DOHH2 (cell line): ENCODE data around the gene FARS2.

ENCODE experiments used
- EZH2phosphoT487 ChIP-seq: fragments of 200-600 bp; sonication (generic); IDR thresholded peaks from 2 replicates; pipeline ENCODE4 v1.6.1; 2017; ENCODE audit warnings: borderline replicate concordance, mild to moderate bottlenecking, antibody characterized with exemption, low read length, moderate library complexity, mixed read lengths
- TF ChIP-seq, protein P1 (sequence below): fragments of 200-600 bp; sonication (generic); IDR thresholded peaks from one replicate; pipeline ENCODE4 v1.5.1; 2014; ENCODE audit warnings: antibody characterized with exemption, mild to moderate bottlenecking, low read depth, low read length; ENCODE audit not compliant: poor library complexity, severe bottlenecking

DNA sequence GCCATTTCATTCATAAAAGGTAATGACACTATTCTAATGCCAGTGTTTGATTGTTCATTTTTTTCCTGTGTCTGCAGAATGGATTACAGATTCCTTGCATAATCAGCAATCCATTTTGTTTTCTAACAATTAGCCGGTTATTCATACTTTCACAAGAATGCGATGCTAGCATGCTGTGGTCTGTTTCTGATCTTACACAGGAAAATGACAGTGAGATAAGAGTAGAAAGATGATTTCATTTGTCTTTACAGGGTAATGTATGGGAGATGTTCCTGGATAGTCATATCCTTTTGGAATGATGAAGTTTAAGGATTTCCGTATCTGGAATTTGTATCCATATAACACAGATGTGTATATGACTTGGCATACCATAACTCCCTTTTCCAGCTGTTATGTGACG is 207.3 kb downstream of the FARS2 start:
- TF ChIP-seq, protein P1, sequence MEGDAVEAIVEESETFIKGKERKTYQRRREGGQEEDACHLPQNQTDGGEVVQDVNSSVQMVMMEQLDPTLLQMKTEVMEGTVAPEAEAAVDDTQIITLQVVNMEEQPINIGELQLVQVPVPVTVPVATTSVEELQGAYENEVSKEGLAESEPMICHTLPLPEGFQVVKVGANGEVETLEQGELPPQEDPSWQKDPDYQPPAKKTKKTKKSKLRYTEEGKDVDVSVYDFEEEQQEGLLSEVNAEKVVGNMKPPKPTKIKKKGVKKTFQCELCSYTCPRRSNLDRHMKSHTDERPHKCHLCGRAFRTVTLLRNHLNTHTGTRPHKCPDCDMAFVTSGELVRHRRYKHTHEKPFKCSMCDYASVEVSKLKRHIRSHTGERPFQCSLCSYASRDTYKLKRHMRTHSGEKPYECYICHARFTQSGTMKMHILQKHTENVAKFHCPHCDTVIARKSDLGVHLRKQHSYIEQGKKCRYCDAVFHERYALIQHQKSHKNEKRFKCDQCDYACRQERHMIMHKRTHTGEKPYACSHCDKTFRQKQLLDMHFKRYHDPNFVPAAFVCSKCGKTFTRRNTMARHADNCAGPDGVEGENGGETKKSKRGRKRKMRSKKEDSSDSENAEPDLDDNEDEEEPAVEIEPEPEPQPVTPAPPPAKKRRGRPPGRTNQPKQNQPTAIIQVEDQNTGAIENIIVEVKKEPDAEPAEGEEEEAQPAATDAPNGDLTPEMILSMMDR, result no peak
- no peak for TF ChIP-seq EZH2phosphoT487
